NK-92 (cell line): ENCODE measurements around the gene COMP.

Experiments
- DNase-seq: peaks from one replicate; lab custom pipeline; 2025; ENCODE audit not compliant: unreplicated experiment; lab: John Stamatoyannopoulos, UW

Gene COMP

DNA sequence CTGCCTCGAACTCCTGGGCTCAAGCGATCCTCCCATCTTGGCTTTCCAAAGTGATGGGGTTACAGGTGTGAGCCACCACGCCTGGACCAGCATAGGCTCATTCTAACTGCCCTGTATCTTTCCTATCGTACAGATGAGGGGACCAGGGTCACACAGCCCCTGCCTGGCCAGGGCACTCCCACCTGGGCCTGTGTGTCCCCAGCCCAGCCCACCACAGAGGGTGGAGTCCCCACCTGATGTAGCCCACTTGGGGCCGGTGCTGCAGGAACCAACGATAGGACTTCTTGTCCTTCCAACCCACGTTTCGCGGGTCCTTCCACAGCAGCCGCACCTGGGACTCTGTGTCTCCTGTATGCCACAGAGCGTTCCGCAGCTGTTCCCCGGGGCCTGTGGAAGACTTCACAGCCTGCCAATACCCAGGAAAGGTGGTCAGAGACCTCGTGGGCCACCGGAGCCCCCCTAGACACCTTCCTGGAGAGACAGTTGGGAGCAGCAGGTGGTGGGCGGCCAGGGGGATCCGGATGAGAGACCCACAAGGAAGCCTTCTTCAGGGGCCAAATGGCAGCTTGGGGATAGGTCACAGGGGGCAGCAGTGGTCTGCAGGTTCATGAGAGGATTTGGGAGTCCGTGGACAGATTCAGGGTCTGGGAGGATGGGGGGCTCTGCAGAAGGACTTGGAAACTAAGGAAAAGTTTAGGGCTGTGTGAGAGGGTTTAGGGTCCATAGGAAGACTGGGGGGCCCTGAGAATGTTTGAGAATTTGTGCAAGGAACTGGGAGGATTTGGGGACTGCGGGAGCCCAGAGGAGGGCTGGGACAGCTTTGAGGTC, 6.9 kb downstream of the COMP start:
- no peak for DNase-seq

GRCh38 chr19:18782559-18783225, 8.4 kb downstream of the COMP start:
- DNase-seq = no peak

- no peak for DNase-seq
These were observed 9.1 kb downstream of the COMP start for GRCh38 chr19:18781885-18782527.

- DNase-seq = no peak
These were observed 10.0 kb downstream of the COMP start for GRCh38 chr19:18781047-18781600.

DNA sequence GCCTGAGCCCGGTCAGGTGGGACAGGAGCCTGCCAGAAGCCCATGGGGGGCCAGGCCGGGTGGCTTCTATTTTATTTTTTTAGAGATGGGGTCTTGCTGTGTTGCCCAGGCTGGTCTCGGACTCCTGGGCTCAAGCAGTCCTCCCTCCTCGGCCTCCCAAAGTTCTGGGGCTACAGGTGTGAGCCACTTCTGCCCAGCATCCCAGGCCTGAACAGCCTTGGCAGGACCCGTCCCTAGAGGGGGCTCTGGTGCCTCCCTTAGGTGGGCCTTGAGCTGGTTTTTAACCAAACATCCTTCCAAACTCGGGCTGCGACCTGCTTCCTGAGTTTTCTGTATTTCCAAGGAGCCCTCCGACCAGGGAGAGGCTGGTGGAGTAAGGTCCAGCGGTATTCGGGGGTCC, 10.5 kb downstream of the COMP start:
- DNase-seq = no peak

DNA sequence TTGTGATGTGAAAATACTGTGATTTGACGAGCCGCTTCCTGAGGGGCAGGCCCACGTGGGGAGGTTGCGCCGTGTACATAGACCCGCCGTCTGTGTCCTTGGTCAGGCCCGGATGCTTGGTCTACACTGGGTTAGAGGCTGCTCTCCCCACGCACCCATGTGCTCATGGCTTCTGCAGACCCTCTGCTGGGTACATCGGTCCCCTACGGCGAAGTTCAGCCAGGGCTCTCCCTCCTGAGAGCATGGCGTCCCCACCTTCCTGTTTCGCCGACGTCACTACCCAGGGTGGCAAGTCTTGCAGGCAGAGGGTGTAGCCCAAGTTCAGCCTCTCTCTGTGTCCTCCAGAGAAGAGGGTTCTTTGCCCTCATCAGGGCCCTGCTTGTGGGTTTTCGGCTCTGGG, 11.0 kb downstream of the COMP start:
- DNase-seq = no peak

GRCh38 chr19:18778826-18779495, 12.1 kb downstream of the COMP start:
- DNase-seq = no peak

DNA sequence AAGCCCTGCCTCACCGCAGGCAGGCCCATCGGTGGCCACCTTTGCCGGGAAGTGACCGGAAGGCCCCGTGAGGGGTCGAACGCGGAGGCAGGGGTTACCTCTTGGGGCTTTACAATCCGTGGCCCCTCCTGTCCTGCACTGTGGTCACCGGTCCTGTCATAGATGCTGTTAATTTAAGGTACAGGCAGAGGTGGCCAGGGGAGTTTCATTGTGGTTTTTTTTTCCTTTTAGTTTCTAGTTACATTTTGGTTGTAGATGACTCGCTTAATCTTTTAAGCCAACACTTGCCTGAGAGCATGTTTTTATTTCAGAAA, 13.1 kb downstream of the COMP start:
- no peak for DNase-seq

- DNase-seq = no peak
These were observed 13.6 kb downstream of the COMP start for GRCh38 chr19:18777301-18778075.

GRCh38 chr19:18776736-18777135, 14.4 kb downstream of the COMP start:
- DNase-seq = no peak

GRCh38 chr19:18776288-18776594, 14.9 kb downstream of the COMP start:
- no peak for DNase-seq

- DNase-seq = no peak
These were observed 15.4 kb downstream of the COMP start for GRCh38 chr19:18775586-18776287.

- DNase-seq = no peak
These were observed 16.2 kb downstream of the COMP start for GRCh38 chr19:18774782-18775444.

- no peak for DNase-seq
These were observed 17.0 kb downstream of the COMP start for GRCh38 chr19:18774107-18774506.

DNA sequence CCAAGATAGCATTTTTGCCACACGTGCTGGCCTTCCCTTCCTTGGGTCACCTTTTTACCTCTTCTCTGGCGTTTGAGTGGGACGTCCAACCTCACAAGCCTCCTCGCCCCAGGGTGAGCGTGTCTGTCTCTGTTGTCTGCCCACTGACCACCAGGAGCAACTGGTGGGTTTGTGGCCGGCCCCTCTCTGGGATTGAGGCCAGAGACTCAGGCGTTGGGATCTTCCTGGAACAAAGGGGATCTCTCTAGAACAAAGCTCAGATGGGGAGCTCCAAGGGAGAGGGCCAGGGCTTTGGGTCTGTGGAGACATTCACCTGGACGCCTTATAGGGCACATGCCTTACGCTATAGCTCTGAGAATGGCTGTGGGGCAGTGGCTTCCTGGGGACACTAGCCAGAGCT, 17.4 kb downstream of the COMP start:
- DNase-seq = no peak

DNA sequence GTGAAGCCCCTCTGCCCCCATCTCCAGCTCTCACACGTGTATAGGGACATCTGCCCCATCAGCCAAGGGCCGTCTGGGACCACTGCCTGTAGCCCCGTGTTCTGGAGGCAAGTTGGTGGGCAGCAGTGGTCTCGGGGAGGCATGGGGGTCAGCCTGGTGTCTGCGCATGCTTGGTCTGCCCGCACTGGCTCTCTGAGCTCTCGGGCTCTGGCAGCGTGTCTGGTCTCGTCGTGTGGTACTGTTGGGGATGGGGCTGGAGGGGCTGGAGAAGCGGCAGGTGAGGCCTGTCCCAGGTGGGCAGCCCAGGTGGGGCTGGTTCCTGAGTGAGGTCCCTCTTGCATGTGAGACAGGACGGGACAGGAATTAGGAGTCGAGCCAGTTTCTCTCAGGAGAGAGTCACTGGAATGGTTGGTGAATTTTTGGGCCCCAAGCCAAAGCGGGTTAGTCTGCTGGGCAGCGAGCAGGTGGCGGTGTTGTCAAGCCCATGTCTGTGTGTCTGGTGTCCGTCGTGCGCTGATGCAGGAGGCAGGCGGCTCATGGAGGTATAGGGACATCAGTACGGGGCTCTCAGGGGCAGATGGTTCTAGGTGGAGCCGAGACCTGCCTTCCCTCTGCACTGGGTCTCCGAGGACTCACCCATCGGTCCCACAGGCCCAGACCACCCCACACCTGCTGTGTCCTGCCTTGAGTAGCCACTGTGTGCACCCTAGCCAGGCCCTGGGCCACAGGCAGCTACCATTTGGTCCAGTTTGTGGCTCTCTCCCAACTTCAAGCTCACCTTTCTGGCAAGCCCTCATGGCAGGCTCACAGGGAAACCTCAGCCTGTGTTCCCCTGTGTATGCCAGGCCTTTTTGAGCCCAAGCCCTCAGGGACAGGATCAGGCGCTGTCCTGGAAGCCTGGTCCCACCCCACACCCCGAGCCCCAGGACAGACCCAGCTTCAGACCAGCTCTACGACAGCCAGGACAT, 18.2 kb downstream of the COMP start:
- no peak for DNase-seq

- no peak for DNase-seq
These were observed 19.5 kb downstream of the COMP start for GRCh38 chr19:18771328-18772242.
